Right atrium auricular region (tissue), 2 donors: ENCODE measurements around the gene HSPB2. TPM values are rescaled to one million over a fixed set of nuclear protein-coding genes. Genes with fewer than 3 reads are reported as not detected.

Experiments
- DNase-seq: peaks from one replicate; pipeline ENCODE4 v3.0.0-alpha.2; 2019; ENCODE audit warnings: low spot score
- H3K27ac ChIP-seq, 2 donors: fragments of 200-600 bp; sonication (generic); 1 replicate in 1 of 2; 2 replicates in 1 of 2; pipeline ENCODE4 v1.5.1; 2016 to 2019
- H3K27me3 ChIP-seq, 2 donors: fragments of 200-600 bp; sonication (generic); one replicate each; pipeline versions ENCODE4 v1.5.1 to v1.6.0; 2017 to 2019
- H3K36me3 ChIP-seq: fragments of 200-600 bp; sonication (generic); one replicate; pipeline ENCODE4 v1.5.1; 2016
- H3K4me1 ChIP-seq, 2 donors: fragments of 200-600 bp; sonication (generic); one replicate each; pipeline versions ENCODE4 v1.5.1 to v1.6.0; 2017 to 2019
- H3K4me3 ChIP-seq, 2 donors: fragments of 200-600 bp; sonication (generic); 1 replicate in 1 of 2; 2 replicates in 1 of 2; pipeline ENCODE4 v1.5.1; 2017 to 2019; ENCODE audit warnings: mild to moderate bottlenecking in 1 of 2, moderate library complexity in 1 of 2
- H3K9me3 ChIP-seq, 2 donors: fragments of 200-600 bp; sonication (generic); one replicate each; pipeline ENCODE4 v1.5.1; 2019
- total RNA-seq, 2 donors: library from RNA; depleted of rRNA; stranded (reverse); fragments of >200 nt; gene quantifications; one replicate each; pipeline ENCODE4 v1.1.0, GENCODE V29; 2016
- TF ChIP-seq, protein P1 (sequence below), 2 donors: fragments of 200-600 bp; sonication (generic); IDR thresholded peaks; one replicate each; pipeline ENCODE4 v1.5.1; 2019; ENCODE audit warnings: antibody characterized with exemption in 2 of 2

The HSPB2 gene
- total RNA-seq, 2 donors from 2014 or later, result 5.5 to 13.0 TPM

DNA sequence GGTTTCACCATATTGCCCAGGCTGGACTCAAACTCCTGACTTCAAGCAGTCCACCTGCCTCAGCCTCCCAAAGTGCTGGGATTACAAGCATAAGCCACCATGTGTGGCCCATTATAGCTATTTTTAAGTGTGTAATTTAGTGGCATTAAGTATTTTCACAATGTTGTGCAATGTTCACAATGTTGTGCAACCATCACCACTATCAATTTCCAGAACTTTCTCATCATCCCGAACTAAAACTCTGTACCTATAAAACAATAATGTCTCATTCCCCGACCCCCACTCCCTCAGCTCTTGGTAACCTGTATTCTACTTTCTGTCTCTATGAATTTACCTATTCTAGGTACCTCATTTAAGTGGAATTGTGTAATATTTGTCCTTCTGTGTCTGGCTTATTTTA, 25.7 kb upstream of the HSPB2 start:
- no peak for DNase-seq
- Histone ChIP-seq H3K9me3 (no peaks in the 10 kb centered on the region), H3K27me3 (no peaks in the 10 kb centered on the region), H3K4me3 (no peak overlapping the region), H3K4me1 (no peaks in the 10 kb centered on the region), H3K36me3 (no peaks in the 10 kb centered on the region), H3K27ac (no peak overlapping the region)
- TF ChIP-seq, protein P1, sequence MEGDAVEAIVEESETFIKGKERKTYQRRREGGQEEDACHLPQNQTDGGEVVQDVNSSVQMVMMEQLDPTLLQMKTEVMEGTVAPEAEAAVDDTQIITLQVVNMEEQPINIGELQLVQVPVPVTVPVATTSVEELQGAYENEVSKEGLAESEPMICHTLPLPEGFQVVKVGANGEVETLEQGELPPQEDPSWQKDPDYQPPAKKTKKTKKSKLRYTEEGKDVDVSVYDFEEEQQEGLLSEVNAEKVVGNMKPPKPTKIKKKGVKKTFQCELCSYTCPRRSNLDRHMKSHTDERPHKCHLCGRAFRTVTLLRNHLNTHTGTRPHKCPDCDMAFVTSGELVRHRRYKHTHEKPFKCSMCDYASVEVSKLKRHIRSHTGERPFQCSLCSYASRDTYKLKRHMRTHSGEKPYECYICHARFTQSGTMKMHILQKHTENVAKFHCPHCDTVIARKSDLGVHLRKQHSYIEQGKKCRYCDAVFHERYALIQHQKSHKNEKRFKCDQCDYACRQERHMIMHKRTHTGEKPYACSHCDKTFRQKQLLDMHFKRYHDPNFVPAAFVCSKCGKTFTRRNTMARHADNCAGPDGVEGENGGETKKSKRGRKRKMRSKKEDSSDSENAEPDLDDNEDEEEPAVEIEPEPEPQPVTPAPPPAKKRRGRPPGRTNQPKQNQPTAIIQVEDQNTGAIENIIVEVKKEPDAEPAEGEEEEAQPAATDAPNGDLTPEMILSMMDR (IDR thresholded peaks at IDR 0.05), result no peak

DNA sequence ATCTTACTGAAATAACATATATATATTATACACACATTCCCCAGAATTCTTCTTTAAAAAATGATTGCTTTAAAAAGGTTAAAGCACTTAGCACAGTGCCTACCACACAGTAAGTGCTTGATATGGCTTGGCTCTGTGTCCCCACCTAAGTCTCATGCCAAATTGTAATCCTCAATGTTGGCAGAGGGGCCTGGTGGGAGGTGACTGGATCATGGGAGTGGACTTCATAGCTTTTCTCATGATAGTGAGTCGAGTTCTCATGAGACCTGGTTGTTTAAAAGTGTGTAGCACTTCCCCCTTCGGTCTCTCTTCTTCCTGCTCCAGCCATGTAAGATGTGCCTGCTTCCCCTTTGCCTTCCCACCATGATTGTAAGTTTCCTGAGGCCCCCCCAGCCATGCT, 7.1 kb upstream of the HSPB2 start:
- Histone ChIP-seq H3K36me3 (peaks cover 27% of the 10 kb centered on the region), H3K4me3 (no peak overlapping the region), H3K9me3 (no peaks in the 10 kb centered on the region), H3K27ac (peak overlapping the region; percentile 98 to 100), H3K4me1 (no peaks in the 10 kb centered on the region), H3K27me3 (no peaks in the 10 kb centered on the region)
- DNase-seq, result no peak
- TF ChIP-seq, protein P1 (IDR thresholded peaks at IDR 0.05), result no peak

DNA sequence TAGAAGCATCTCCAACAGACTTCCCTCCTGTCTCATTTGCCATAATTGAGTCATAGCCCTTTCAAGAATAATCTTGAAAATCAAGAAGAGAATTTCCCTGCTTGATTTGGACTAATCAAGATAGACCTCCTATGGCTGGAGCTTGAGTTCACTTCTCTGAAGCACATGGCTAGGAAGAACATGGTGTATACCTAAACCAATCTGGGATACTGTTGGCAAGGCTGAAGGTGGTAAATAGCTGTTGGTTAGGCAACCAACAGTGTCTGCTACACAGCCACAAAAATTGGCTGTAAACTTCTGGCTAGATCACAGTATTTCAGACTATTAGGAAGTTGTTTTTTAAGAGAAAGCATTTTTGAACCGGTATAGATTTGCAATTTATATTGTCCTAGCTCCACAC, 5.9 kb upstream of the HSPB2 start:
- TF ChIP-seq, protein P1 (IDR thresholded peaks at IDR 0.05), result no peak
- Histone ChIP-seq H3K27me3 (no peaks in the 10 kb centered on the region), H3K4me1 (no peaks in the 10 kb centered on the region), H3K27ac (peak overlapping the region; percentile 98 to 100), H3K36me3 (peaks cover 35% of the 10 kb centered on the region), H3K4me3 (no peak overlapping the region), H3K9me3 (no peaks in the 10 kb centered on the region)
- no peak for DNase-seq

DNA sequence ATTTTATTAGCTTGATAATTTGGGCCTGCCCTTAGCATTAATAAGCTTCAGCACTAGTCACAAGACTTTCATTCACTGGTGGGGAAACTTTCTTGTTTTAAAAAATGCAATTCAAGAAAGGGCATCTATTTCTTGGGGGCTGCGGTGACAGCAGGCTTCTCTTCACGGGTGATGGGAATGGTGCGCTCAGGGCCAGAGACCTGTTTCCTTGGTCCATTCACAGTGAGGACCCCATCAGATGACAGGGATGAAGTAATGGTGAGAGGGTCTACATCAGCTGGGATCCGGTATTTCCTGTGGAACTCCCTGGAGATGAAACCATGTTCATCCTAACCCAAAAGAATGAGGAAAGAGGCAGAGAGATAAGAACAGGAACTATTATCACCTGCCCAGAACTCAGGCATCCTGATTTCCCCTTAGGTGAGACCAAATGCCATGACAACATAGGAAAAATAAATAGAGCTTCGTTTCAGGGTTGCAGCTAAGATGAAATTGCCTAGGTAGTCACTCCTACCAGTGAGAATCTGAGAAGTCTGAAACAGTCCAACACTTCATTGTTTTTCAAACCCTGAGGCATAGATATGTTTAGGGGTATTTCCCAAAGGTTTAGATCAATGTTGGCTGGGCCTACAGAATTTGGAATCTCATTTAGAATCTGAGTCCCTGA, 3.8 kb upstream of the HSPB2 start:
- no peak for DNase-seq
- H3K4me1 ChIP-seq, result no peaks in the 10 kb centered on the region
- TF ChIP-seq, protein P1 (IDR thresholded peaks at IDR 0.05), result no peak
- H3K36me3 ChIP-seq, result peaks cover 35% of the 10 kb centered on the region
- peak overlapping the region; percentile 98 to 100 for H3K27ac ChIP-seq
- H3K4me3 ChIP-seq, result peak overlapping the region; percentile 66 to 75
- H3K27me3 ChIP-seq, result no peaks in the 10 kb centered on the region
- H3K9me3 ChIP-seq, result no peaks in the 10 kb centered on the region

DNA sequence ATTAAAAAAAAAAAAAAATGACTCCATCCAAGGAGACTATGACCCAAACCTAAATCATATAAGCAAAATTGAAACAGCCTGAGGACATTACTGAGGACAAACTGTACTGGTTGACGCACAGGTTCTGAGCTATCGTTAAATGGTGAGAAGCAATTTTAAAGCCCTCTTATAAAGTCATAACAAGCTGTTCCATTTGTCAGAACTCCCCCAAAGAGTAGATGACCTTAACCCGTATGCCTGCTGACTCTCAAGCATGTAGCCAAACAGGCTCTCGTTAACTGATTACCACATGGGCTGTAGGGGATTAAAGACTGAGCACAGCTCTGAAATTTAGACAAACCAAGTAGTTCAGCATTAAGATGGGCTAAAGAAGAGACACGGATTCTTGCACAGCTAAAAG, 3.2 kb upstream of the HSPB2 start:
- Histone ChIP-seq H3K27ac (peak overlapping the region; percentile 98 to 100), H3K4me1 (peaks cover 0 to 1% of the 10 kb centered on the region in 2 donors), H3K9me3 (no peaks in the 10 kb centered on the region), H3K36me3 (peaks cover 35% of the 10 kb centered on the region), H3K27me3 (no peaks in the 10 kb centered on the region), H3K4me3 (peak overlapping the region; percentile 66 to 75)
- TF ChIP-seq, protein P1 (IDR thresholded peaks at IDR 0.05), result no peak
- no peak for DNase-seq
